PC-3 (cell line): ENCODE results near the gene TMEM181.

Experiments used
- EZH2 ChIP-seq: fragments of 300-600 bp; sonication (generic); IDR thresholded peaks from one replicate; pipeline ENCODE4 v1.6.1; 2017; ENCODE audit warnings: antibody characterized with exemption, mild to moderate bottlenecking, low read length; ENCODE audit not compliant: unreplicated experiment
- EZH2phosphoT487 ChIP-seq: fragments of 300-600 bp; sonication (generic); IDR thresholded peaks from 2 replicates; pipeline ENCODE4 v1.6.1; 2018; ENCODE audit warnings: mild to moderate bottlenecking, antibody characterized with exemption, low read length, borderline replicate concordance
- TF ChIP-seq, protein P1 (sequence below): fragments of 300-600 bp; sonication (generic); conservative IDR thresholded peaks from 2 replicates; pipeline ENCODE4 v1.5.1; 2017; ENCODE audit warnings: antibody characterized with exemption, low read depth, mild to moderate bottlenecking, low read length

DNA sequence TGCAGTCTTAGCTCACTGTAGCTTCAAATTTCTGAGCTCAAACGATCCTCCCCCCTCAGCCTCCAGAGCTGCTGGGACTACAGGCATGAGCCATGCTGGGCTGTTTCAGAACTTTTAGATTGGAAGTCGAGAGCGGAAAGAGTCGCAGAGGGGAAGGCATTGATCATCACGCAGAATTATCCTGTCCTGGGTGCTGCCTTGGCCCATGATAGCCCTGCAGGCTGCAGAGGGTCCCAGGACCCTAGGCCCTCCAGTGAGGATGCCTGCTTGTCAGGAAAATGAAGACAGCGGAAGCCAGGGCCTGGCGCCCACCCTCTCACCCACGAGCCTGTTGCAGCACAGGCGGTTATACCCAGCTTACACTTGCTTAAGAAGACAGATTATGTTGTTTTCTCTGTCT, 9.1 kb downstream of the TMEM181 start:
- TF ChIP-seq, protein P1, sequence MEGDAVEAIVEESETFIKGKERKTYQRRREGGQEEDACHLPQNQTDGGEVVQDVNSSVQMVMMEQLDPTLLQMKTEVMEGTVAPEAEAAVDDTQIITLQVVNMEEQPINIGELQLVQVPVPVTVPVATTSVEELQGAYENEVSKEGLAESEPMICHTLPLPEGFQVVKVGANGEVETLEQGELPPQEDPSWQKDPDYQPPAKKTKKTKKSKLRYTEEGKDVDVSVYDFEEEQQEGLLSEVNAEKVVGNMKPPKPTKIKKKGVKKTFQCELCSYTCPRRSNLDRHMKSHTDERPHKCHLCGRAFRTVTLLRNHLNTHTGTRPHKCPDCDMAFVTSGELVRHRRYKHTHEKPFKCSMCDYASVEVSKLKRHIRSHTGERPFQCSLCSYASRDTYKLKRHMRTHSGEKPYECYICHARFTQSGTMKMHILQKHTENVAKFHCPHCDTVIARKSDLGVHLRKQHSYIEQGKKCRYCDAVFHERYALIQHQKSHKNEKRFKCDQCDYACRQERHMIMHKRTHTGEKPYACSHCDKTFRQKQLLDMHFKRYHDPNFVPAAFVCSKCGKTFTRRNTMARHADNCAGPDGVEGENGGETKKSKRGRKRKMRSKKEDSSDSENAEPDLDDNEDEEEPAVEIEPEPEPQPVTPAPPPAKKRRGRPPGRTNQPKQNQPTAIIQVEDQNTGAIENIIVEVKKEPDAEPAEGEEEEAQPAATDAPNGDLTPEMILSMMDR, result no peak
- no peak for TF ChIP-seq EZH2
- TF ChIP-seq EZH2phosphoT487, result no peak
